NCI-H524 (cell line): ENCODE results near the gene SETD1A.

Experiments
- DNase-seq, 2 experiments: peaks; one replicate each; lab custom pipeline; 2025; lab: John Stamatoyannopoulos, UW

SETD1A gene

GRCh38 chr16:31020536-31020935 is 63.0 kb downstream of the SETD1A start:
- DNase-seq, result no peak

GRCh38 chr16:31022544-31023251 is 65.1 kb downstream of the SETD1A start:
- no peak for DNase-seq

- DNase-seq, result no peak
Measured at GRCh38 chr16:31023252-31023602, 65.7 kb downstream of the SETD1A start.

- DNase-seq, result no peak
Measured at GRCh38 chr16:31023627-31024226, 66.2 kb downstream of the SETD1A start.

- no peak for DNase-seq
Measured at GRCh38 chr16:31025339-31025738, 67.8 kb downstream of the SETD1A start.

GRCh38 chr16:31029272-31029671 is 71.7 kb downstream of the SETD1A start:
- no peak for DNase-seq

GRCh38 chr16:31031276-31031675 is 73.7 kb downstream of the SETD1A start:
- DNase-seq, result no peak

GRCh38 chr16:31032736-31033708 is 75.5 kb downstream of the SETD1A start, which contains the start of gene STX4:
STX4 (plus strand) TSS chr16:31033558; CDS start chr16:31033806, 248 bp downstream.
- DNase-seq, result peak; percentile 93 to 95

- peak; percentile 53 to 74 for DNase-seq
Measured at GRCh38 chr16:31033709-31034492, 76.3 kb downstream of the SETD1A start.
